ENCODE data around the gene NOTUM.
A peak's percentile ranks its signal among the peaks of the same experiment; 100 is the strongest.
"Not testable (repeated sequence)": the region's sequence is repeated elsewhere in the genome, so short reads cannot be mapped to it uniquely, and the experiment has no call there.

NOTUM gene

GRCh38 chr17:81922566-81923301, 38.3 kb downstream of the NOTUM start:
- DNase-seq = no peak

- DNase-seq = no peak
Measured at GRCh38 chr17:81921996-81922565, 38.9 kb downstream of the NOTUM start.

- no peak for DNase-seq
Measured at GRCh38 chr17:81921537-81921862, 39.5 kb downstream of the NOTUM start.

GRCh38 chr17:81920612-81921536, 40.1 kb downstream of the NOTUM start:
- DNase-seq = no peak

GRCh38 chr17:81918832-81919545, 42.0 kb downstream of the NOTUM start:
- DNase-seq = peak; percentile 67 to 71

GRCh38 chr17:81918333-81918669, 42.7 kb downstream of the NOTUM start:
- DNase-seq = not testable (repeated sequence)

GRCh38 chr17:81917565-81918332, 43.2 kb downstream of the NOTUM start, which contains the start of gene SIRT7:
TSS of gene SIRT7 (minus strand) at chr17:81918176. CDS start at chr17:81918131, 45 bp downstream.
- peak; percentile 85 to 89 for DNase-seq

- no peak for DNase-seq
Measured at GRCh38 chr17:81916234-81917001, 44.6 kb downstream of the NOTUM start.

GRCh38 chr17:81915331-81915730, 45.7 kb downstream of the NOTUM start:
- no peak for DNase-seq

GRCh38 chr17:81914103-81914850, 46.7 kb downstream of the NOTUM start:
- DNase-seq = no peak

GRCh38 chr17:81913394-81914102, 47.4 kb downstream of the NOTUM start:
- DNase-seq = no peak

- DNase-seq = no peak
Measured at GRCh38 chr17:81912441-81913309, 48.3 kb downstream of the NOTUM start.

- no peak for DNase-seq
Measured at GRCh38 chr17:81911969-81912368, 49.0 kb downstream of the NOTUM start.

GRCh38 chr17:81911277-81911961, 49.6 kb downstream of the NOTUM start, which contains the start of gene PCYT2:
TSS of gene PCYT2 (minus strand) at chr17:81911399. CDS start at chr17:81911355, 44 bp downstream.
- DNase-seq = peak; percentile 68 to 89

- no peak for DNase-seq
Measured at GRCh38 chr17:81910840-81911276, 50.1 kb downstream of the NOTUM start.

- peak; percentile 29 to 31 for DNase-seq
Measured at GRCh38 chr17:81909966-81910839, 50.8 kb downstream of the NOTUM start.

GRCh38 chr17:81909231-81909630, 51.8 kb downstream of the NOTUM start:
- no peak for DNase-seq

Data from Kasumi-1 (cell line).